Stomach (tissue), 4 donors: Measurements from ENCODE around the gene FOSL2.

Source experiments
- POLR2A ChIP-seq, 4 donors: fragments of 450-650 bp; IDR thresholded peaks; one replicate each; pipeline ENCODE4 v1.6.1; 2016; ENCODE audit warnings: antibody characterized with exemption in 4 of 4, control low read depth in 2 of 4, mild to moderate bottlenecking in 1 of 4, moderate library complexity in 1 of 4
- POLR2AphosphoS5 ChIP-seq, 3 donors: sonication (generic); formaldehyde crosslinking; IDR thresholded peaks; one replicate each; pipeline ENCODE4 v1.6.1; 2016; ENCODE audit warnings: antibody characterized with exemption in 3 of 3
- TF ChIP-seq, protein P1 (sequence below), 7 experiments: fragments of 450-650 bp in 4 of 7; fragments of 200-600 bp in 3 of 7; sonication (generic) in 3 of 7; IDR thresholded peaks; one replicate each; pipeline ENCODE4 v1.5.1; 2016 to 2019; ENCODE audit warnings: antibody characterized with exemption in 7 of 7, control low read depth in 2 of 7, mild to moderate bottlenecking in 1 of 7

DNA sequence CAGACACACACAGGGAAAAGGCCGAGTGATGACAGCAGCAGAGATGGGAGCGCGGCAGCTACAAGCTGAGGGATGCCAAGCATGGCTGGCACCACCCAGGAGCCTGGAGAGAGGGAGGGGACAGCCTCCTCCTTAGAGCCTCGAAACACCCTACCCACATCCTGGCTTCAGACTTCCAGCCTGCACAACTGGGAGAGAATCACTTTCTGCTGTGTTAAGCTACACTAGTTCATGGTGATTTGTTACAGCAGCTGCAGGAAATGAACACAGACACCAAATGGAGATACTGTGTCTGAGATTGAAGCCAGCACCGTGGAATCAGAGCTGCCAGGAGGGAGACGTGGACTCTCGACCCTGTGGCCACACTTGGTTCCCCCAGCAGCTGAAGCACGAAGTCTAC, 27.5 kb upstream of the FOSL2 start:
- TF ChIP-seq, protein P1, sequence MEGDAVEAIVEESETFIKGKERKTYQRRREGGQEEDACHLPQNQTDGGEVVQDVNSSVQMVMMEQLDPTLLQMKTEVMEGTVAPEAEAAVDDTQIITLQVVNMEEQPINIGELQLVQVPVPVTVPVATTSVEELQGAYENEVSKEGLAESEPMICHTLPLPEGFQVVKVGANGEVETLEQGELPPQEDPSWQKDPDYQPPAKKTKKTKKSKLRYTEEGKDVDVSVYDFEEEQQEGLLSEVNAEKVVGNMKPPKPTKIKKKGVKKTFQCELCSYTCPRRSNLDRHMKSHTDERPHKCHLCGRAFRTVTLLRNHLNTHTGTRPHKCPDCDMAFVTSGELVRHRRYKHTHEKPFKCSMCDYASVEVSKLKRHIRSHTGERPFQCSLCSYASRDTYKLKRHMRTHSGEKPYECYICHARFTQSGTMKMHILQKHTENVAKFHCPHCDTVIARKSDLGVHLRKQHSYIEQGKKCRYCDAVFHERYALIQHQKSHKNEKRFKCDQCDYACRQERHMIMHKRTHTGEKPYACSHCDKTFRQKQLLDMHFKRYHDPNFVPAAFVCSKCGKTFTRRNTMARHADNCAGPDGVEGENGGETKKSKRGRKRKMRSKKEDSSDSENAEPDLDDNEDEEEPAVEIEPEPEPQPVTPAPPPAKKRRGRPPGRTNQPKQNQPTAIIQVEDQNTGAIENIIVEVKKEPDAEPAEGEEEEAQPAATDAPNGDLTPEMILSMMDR (IDR thresholded peaks at IDR 0.05) = no peak
- TF ChIP-seq POLR2A (IDR thresholded peaks at IDR 0.05) = no peak
- TF ChIP-seq POLR2AphosphoS5 (IDR thresholded peaks at IDR 0.05) = no peak
